HepG2 (cell line): Measurements from ENCODE around the gene FBXL7.

ENCODE experiments used
- CHCHD3 ChIP-seq: sonication (generic); formaldehyde crosslinking; IDR thresholded peaks from 2 replicates; pipeline ENCODE4 v1.8.0; 2022; ENCODE audit warnings: mild to moderate bottlenecking, missing genetic modification reagents, moderate library complexity
- FIP1L1 ChIP-seq: fragments of 200-400 bp; formaldehyde crosslinking; IDR thresholded peaks from 2 replicates; pipeline ENCODE4 v1.6.1; 2018; ENCODE audit warnings: low read depth, mild to moderate bottlenecking, low read length, moderate library complexity, borderline replicate concordance; ENCODE audit not compliant: insufficient read depth
- POLR2AphosphoS5 ChIP-seq: IDR thresholded peaks from 2 replicates; pipeline ENCODE4 v1.6.1; 2012; ENCODE audit warnings: low read depth, low read length
- RARG ChIP-seq: sonication (generic); formaldehyde crosslinking; IDR thresholded peaks from 2 replicates; pipeline ENCODE4 v1.4.0; 2020; ENCODE audit warnings: low read depth, mild to moderate bottlenecking, missing genetic modification reagents
- SMC3 ChIP-seq: IDR thresholded peaks from 2 replicates; pipeline ENCODE4 v1.6.1; 2011; ENCODE audit warnings: low read length, improper control_type of control experiment
- ZNF597 ChIP-seq: sonication (generic); formaldehyde crosslinking; IDR thresholded peaks from 2 replicates; pipeline ENCODE4 v1.5.0; 2020; ENCODE audit warnings: missing genetic modification reagents
- TF ChIP-seq, protein P1 (sequence below): sonication (generic); formaldehyde crosslinking; IDR thresholded peaks from 2 replicates; pipeline ENCODE4 v1.5.0; 2020; ENCODE audit warnings: mild to moderate bottlenecking, missing genetic modification reagents, moderate library complexity

DNA sequence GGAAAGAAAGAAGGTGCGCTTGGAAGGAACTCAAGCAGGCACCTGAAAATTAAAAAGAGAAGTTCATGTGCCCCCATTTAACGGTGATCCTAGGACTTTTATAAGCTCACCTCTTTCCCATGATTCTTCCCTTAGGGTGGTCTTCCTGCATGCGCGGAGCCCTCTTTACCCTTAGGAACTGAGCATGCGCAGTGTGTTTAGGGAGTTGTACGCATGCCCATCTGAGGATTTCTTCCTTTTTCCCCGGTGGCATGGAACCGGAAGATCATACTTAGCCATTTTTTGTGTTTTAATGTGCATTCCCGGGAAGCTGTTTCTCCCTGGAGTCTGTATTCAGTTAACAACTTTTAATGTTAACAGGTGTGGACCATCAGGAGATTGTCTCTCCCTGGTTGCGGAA, 119.0 kb downstream of the FBXL7 start:
- TF ChIP-seq RARG (CRISPR knock-in tag): no peak
- TF ChIP-seq CHCHD3 (CRISPR knock-in tag): no peak
- TF ChIP-seq, protein P1, sequence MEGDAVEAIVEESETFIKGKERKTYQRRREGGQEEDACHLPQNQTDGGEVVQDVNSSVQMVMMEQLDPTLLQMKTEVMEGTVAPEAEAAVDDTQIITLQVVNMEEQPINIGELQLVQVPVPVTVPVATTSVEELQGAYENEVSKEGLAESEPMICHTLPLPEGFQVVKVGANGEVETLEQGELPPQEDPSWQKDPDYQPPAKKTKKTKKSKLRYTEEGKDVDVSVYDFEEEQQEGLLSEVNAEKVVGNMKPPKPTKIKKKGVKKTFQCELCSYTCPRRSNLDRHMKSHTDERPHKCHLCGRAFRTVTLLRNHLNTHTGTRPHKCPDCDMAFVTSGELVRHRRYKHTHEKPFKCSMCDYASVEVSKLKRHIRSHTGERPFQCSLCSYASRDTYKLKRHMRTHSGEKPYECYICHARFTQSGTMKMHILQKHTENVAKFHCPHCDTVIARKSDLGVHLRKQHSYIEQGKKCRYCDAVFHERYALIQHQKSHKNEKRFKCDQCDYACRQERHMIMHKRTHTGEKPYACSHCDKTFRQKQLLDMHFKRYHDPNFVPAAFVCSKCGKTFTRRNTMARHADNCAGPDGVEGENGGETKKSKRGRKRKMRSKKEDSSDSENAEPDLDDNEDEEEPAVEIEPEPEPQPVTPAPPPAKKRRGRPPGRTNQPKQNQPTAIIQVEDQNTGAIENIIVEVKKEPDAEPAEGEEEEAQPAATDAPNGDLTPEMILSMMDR (CRISPR knock-in tag): no peak
- no peak for TF ChIP-seq SMC3
- TF ChIP-seq ZNF597 (CRISPR knock-in tag): no peak
- no peak for TF ChIP-seq FIP1L1
- TF ChIP-seq POLR2AphosphoS5: no peak
